K562 (cell line): ENCODE results near the gene PKDCC. TPM values are rescaled to one million over a fixed set of nuclear protein-coding genes. Genes with fewer than 3 reads are reported as not detected.

Experiments used
- ATAC-seq: fragments of 200-7000 bp; cut with Tn5 transposase; 3 replicates; pipeline ENCODE4 v1.9.1; 2020; ENCODE audit warnings: moderate library complexity
- BruUV-seq: library from RNA; stranded (reverse); fragments of 400-500 nt; replicated peaks from 2 replicates; lab custom pipeline; 2021; lab: Mats Ljungman, UMichigan
- CTCF ChIA-PET: fragments of 300-600 bp; formaldehyde crosslinking; extraction: SDS; loops from one replicate; lab custom pipeline; 2021; ENCODE audit warnings: low intra/inter-chr PET ratio; lab: Yijun Ruan, JAX
- POLR2A ChIA-PET: fragments of 300-600, 350-650 bp; sonication (Branson Sonifier 250); formaldehyde crosslinking; extraction: SDS; loops from one replicate; lab custom pipeline; 2021; ENCODE audit warnings: antibody characterized with exemption, inconsistent platforms; lab: Yijun Ruan, JAX
- DNase-seq, 4 experiments: peaks; one replicate each; pipeline versions ENCODE4 v3.0.0 to v3.0.0-alpha.2; 2011 to 2018; ENCODE audit warnings: low spot score in 3 of 4, mixed read lengths in 3 of 4; ENCODE audit errors: extremely low read depth in 1 of 4
- FAIRE-seq: peaks from 2 replicates; lab custom pipeline; 2011; peaks lifted over from hg19 to GRCh38; lab: Jason Lieb, UNC
- H2AFZ ChIP-seq: 2 replicates; pipeline ENCODE4 v1.6.0; 2011; ENCODE audit warnings: low read depth, low read length, control low read depth, inconsistent platforms
- H3K27ac ChIP-seq: fragments of 200-600 bp; 3 replicates; pipeline ENCODE4 v1.8.0; 2011; ENCODE audit warnings: low read depth, mild to moderate bottlenecking, control low read depth, inconsistent platforms, low read length, moderate library complexity, mixed read lengths; ENCODE audit errors: extremely low read depth
- H3K27me3 ChIP-seq, 2 experiments: fragments of 300-600 bp in 1 of 2; 2 replicates in 1 of 2; 3 replicates in 1 of 2; pipeline versions ENCODE4 v1.6.0 to v1.8.0; 2011; ENCODE audit warnings: inconsistent platforms in 2 of 2, low read length in 2 of 2, mild to moderate bottlenecking in 1 of 2, mixed read lengths in 1 of 2, moderate library complexity in 1 of 2; ENCODE audit not compliant: control insufficient read depth in 2 of 2, insufficient read depth in 2 of 2
- H3K36me3 ChIP-seq: fragments of 300-600 bp; 3 replicates; pipeline ENCODE4 v1.8.0; 2011; ENCODE audit warnings: mild to moderate bottlenecking, low read length, inconsistent platforms; ENCODE audit not compliant: control insufficient read depth, insufficient read depth
- H3K4me1 ChIP-seq, 2 experiments: fragments of 200-600 bp in 1 of 2; replicated peaks in 1 of 2; 2 replicates in 1 of 2; 3 replicates in 1 of 2; pipeline versions ENCODE4 v1.5.1 to v1.8.0; 2011; ENCODE audit warnings: inconsistent platforms in 2 of 2, low read length in 2 of 2, mild to moderate bottlenecking in 1 of 2, mixed read lengths in 1 of 2, moderate library complexity in 1 of 2; ENCODE audit not compliant: control insufficient read depth in 2 of 2, insufficient read depth in 2 of 2
- H3K4me2 ChIP-seq: 2 replicates; pipeline ENCODE4 v1.6.1; 2011; ENCODE audit warnings: low read length, control low read depth, inconsistent platforms, mixed read lengths; ENCODE audit not compliant: insufficient read depth
- H3K4me3 ChIP-seq: fragments of 200-600 bp; sonication (generic), shearing (Covaris generic); 2 replicates; pipeline ENCODE4 v1.5.1; 2016; ENCODE audit warnings: control low read depth, inconsistent platforms
- H3K79me2 ChIP-seq: fragments of 200-600 bp; 3 replicates; pipeline ENCODE4 v1.8.0; 2011; ENCODE audit warnings: low read length, inconsistent platforms; ENCODE audit not compliant: control insufficient read depth, insufficient read depth
- H3K9ac ChIP-seq, 2 experiments: 2 replicates each; pipeline versions ENCODE4 v1.6.0 to v1.6.1; 2011; ENCODE audit warnings: low read depth in 2 of 2, low read length in 2 of 2, control low read depth in 1 of 2, inconsistent platforms in 1 of 2, mild to moderate bottlenecking in 1 of 2, mixed read lengths in 1 of 2; ENCODE audit not compliant: insufficient read depth in 1 of 2
- H3K9me1 ChIP-seq: one replicate; pipeline ENCODE4 v1.6.0; 2011; ENCODE audit warnings: inconsistent platforms, mild to moderate bottlenecking, low read length, moderate library complexity; ENCODE audit not compliant: control insufficient read depth, insufficient read depth
- H3K9me3 ChIP-seq: replicated peaks from 2 replicates; pipeline ENCODE4 v1.5.1; 2011; ENCODE audit warnings: low read depth, low read length, inconsistent platforms; ENCODE audit not compliant: control insufficient read depth, insufficient read depth
- H4K20me1 ChIP-seq: replicated peaks from 2 replicates; pipeline ENCODE4 v1.6.1; 2011; ENCODE audit warnings: low read length, inconsistent platforms, mixed read lengths; ENCODE audit not compliant: control insufficient read depth, insufficient read depth
- CCNT2 ChIP-seq: IDR thresholded peaks from 2 replicates; pipeline ENCODE4 v1.6.1; 2011; ENCODE audit warnings: borderline replicate concordance, low read depth, mild to moderate bottlenecking, moderate library complexity, mixed read lengths, low read length; ENCODE audit not compliant: insufficient read length; ENCODE audit errors: extremely low read depth
- CGGBP1 ChIP-seq: fragments of 250-450 bp; sonication (Bioruptor Pico); IDR thresholded peaks from 2 replicates; pipeline ENCODE4 v1.9.0; 2021; ENCODE audit warnings: mild to moderate bottlenecking
- E2F5 ChIP-seq: sonication (generic); formaldehyde crosslinking; IDR thresholded peaks from 2 replicates; pipeline ENCODE4 v1.8.0; 2022; ENCODE audit warnings: mild to moderate bottlenecking, missing genetic modification reagents
- HOMEZ ChIP-seq: fragments of 250-450 bp; sonication (Bioruptor Pico); IDR thresholded peaks from 2 replicates; pipeline ENCODE4 v1.4.0; 2020; ENCODE audit warnings: mild to moderate bottlenecking, moderate library complexity
- PHTF2 ChIP-seq: fragments of 250-450 bp; sonication (Bioruptor Pico); IDR thresholded peaks from 2 replicates; pipeline ENCODE4 v1.5.0; 2021; ENCODE audit warnings: mild to moderate bottlenecking
- PPARD ChIP-seq: fragments of 250-450 bp; sonication (Bioruptor Pico); IDR thresholded peaks from 2 replicates; pipeline ENCODE4 v1.8.0; 2022; ENCODE audit warnings: inconsistent platforms, mild to moderate bottlenecking, moderate library complexity
- PRDM10 ChIP-seq: fragments of 450-650 bp; IDR thresholded peaks from 2 replicates; pipeline ENCODE4 v1.6.1; 2018; ENCODE audit not compliant: partially characterized antibody
- SIRT6 ChIP-seq: IDR thresholded peaks from one replicate; pipeline ENCODE4 v1.6.1; 2012; ENCODE audit warnings: low read depth, mild to moderate bottlenecking, control low read depth, inconsistent platforms, low read length, moderate library complexity
- SREBF1 ChIP-seq: fragments of 150-350 bp; IDR thresholded peaks from 2 replicates; pipeline ENCODE4 v1.6.1; 2014; ENCODE audit warnings: antibody characterized with exemption, low read depth, low read length, borderline replicate concordance
- ZNF584 ChIP-seq: fragments of 200-800 bp; sonication (Bioruptor generic); IDR thresholded peaks from 2 replicates; pipeline ENCODE4 v1.6.1; 2016; ENCODE audit warnings: low read depth, mild to moderate bottlenecking, missing genetic modification characterization, missing compliant biosample characterization
- WGBS: fragments of 100-300 bp; shearing (Covaris generic); methylation state at CpG from one replicate; pipeline ENCODE4 v1.1.6; 2016; ENCODE audit warnings: low coverage, mixed read lengths; ENCODE audit not compliant: insufficient coverage; ENCODE audit errors: missing lambda C conversion rate; 5-methylcytosine and 5-hydroxymethylcytosine counted together
- in situ Hi-C: fragments of 300-500 bp; cut with MboI; formaldehyde crosslinking; loops from 4 replicates; pipeline ENCODE4 v1.15.0; 2018; ENCODE audit warnings: inconsistent platforms, mixed read lengths
- intact Hi-C: fragments of 100-400 bp; cut with micrococcal nuclease; formaldehyde crosslinking; loops from 2 replicates; pipeline ENCODE4 v1.14.2; 2022
- polyA plus RNA-seq, 8 experiments: library from polyadenylated mRNA; depleted of rRNA in 4 of 8; stranded (reverse) in 5 of 8; unstranded in 3 of 8; fragments of >200 nt; fragmentation: Nextera tagmentation in 2 of 8; fragmentation: Illumina TruSeq in 1 of 8; extraction: Ambion mirVana in 2 of 8; extraction: Trizol in 1 of 8; gene quantifications; 2 replicates each; pipeline versions ENCODE4 v1.2.1 to v1.2.3, GENCODE V29; 2011 to 2014; ENCODE audit warnings: inconsistent platforms in 1 of 8, missing spikeins in 1 of 8
- total RNA-seq, 7 experiments: library from RNA; depleted of rRNA in 6 of 7; stranded (reverse); fragments of >200 nt in 6 of 7; fragmentation: Illumina TruSeq in 2 of 7; extraction: Trizol in 2 of 7; gene quantifications; 2 replicates each; pipeline versions ENCODE4 v1.2.1 to v1.2.3, GENCODE V29; 2011 to 2021; ENCODE audit warnings: low replicate concordance in 1 of 7
- TF ChIP-seq, protein P1 (sequence below): fragments of 200-800 bp; sonication (Bioruptor generic); IDR thresholded peaks from 2 replicates; pipeline ENCODE4 v1.6.1; 2017; ENCODE audit warnings: missing genetic modification characterization, missing compliant biosample characterization

PKDCC gene
- total and polyA plus RNA-seq, 9 of the 15 experiments (the other 6 are each of a cell fraction or from before 2014, with no cell fraction given) = 0.62 to 14.8 (median 1.3) TPM; not detected in 2

GRCh38 chr2:42052702-42053481 lies 5.1 kb downstream of the PKDCC start:
- Histone ChIP-seq H3K4me2 (no peak overlapping the region), H3K27ac (no peak overlapping the region), H3K9me1 (peaks cover 2% of the 10 kb centered on the region), H3K27me3 (peaks cover 10 to 71% of the 10 kb centered on the region in 2 experiments; a peak in 4 of 5 replicates), H3K9me3 (no peaks in the 10 kb centered on the region), H3K79me2 (no peaks in the 10 kb centered on the region), H3K4me3 (no peak overlapping the region), H3K4me1 (peaks cover 6 to 17% of the 10 kb centered on the region in 2 experiments; a peak in 4 of 5 replicates), H3K9ac (no peak overlapping the region), H2AFZ (no peak overlapping the region), H4K20me1 (peaks cover 2% of the 10 kb centered on the region; the same call in 1 of the 2 replicates), H3K36me3 (no peaks in the 10 kb centered on the region)
- DNase-seq (peak; percentile 28 to 57 (median 33)), FAIRE-seq (no peak), ATAC-seq (peak; percentile 21)
- intact Hi-C loops = no loop called here
- ChIA-PET CTCF (no interaction called here), POLR2A (interaction anchor here (0.9 kb wide), 1 partner anchor 13 kb away, joined by 3 read pairs; no protein-coding TSS in a partner anchor)
- 9% methylated on average over 14 of the region's 14 CpGs for WGBS
- in situ Hi-C loops = no loop called here
- BruUV-seq = no TSS peak
- TF ChIP-seq SIRT6 (no peak), PPARD (no peak), ZNF584 (CRISPR knock-in tag) (no peak), CCNT2 (no peak), CGGBP1 (CRISPR knock-in tag) (no peak), PHTF2 (CRISPR knock-in tag) (no peak), PRDM10 (peak; percentile 85), SREBF1 (no peak), E2F5 (CRISPR knock-in tag) (no peak), HOMEZ (CRISPR knock-in tag) (no peak)
- TF ChIP-seq, protein P1, sequence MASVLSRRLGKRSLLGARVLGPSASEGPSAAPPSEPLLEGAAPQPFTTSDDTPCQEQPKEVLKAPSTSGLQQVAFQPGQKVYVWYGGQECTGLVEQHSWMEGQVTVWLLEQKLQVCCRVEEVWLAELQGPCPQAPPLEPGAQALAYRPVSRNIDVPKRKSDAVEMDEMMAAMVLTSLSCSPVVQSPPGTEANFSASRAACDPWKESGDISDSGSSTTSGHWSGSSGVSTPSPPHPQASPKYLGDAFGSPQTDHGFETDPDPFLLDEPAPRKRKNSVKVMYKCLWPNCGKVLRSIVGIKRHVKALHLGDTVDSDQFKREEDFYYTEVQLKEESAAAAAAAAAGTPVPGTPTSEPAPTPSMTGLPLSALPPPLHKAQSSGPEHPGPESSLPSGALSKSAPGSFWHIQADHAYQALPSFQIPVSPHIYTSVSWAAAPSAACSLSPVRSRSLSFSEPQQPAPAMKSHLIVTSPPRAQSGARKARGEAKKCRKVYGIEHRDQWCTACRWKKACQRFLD (CRISPR knock-in tag) = no peak
